GM19468 (cell line): Measurements from ENCODE around the gene NMRK2.
"Not testable (repeated sequence)": the region's sequence is repeated elsewhere in the genome, so short reads cannot be mapped to it uniquely, and the experiment has no call there.

Experiments used
- ATAC-seq: cut with Tn5 transposase; IDR thresholded peaks from one replicate; pipeline ENCODE4 v1.9.1; 2021; ENCODE audit warnings: mild to moderate bottlenecking, moderate library complexity, moderate number of reproducible peaks; ENCODE audit not compliant: unreplicated experiment; ENCODE audit errors: extremely low read depth

Gene NMRK2

DNA sequence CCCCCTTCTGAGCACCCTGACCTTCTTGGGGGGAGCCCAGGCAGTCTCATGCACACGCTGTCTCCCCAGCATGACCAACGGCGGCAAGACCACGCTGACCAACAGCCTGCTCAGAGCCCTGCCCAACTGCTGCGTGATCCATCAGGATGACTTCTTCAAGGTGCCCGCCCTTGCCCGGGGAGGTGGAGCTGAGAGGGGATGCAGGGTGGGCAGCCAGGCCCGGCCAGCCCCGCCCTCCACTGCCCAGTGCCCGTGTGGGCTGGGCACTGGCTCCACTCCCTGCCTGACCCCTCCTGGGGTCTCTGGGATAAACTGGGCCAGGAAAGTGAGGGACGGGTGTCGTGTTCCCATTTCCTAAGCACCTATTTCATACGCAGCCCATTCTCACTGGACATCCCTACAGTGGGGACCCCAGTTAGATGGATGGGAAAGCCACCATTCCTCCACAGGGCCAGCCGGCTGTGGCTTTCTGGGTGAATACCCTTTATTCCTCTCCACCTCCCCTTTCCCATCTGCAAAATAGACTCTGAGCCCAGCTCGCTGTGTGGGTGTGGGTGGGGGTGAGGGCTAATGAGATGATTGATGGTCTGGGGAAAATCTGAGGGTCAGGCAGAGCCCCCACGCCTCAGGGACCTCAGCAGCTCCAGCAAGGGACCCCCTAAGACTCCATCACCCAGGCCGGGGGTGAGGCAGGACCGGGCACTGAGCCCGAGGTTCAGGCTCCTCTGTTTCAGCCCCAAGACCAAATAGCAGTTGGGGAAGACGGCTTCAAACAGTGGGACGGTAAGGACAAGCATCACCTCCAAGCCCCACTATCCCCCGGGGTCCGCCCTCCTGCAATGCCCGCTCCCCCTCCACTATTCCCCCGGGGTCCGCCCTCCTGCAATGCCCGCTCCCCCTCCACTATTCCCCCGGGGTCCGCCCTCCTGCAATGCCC, 3.9 kb downstream of the NMRK2 start:
- no peak for ATAC-seq

GRCh38 chr19:3938300-3938950, 5.6 kb downstream of the NMRK2 start:
- ATAC-seq = not testable (repeated sequence)

GRCh38 chr19:3942790-3943409, 10.0 kb downstream of the NMRK2 start:
- ATAC-seq = no peak

- no peak for ATAC-seq
Observed at GRCh38 chr19:3944018-3944721, 11.3 kb downstream of the NMRK2 start.

GRCh38 chr19:3945838-3946237, 13.0 kb downstream of the NMRK2 start:
- ATAC-seq = no peak

GRCh38 chr19:3947316-3947933, 14.6 kb downstream of the NMRK2 start:
- not testable (repeated sequence) for ATAC-seq

DNA sequence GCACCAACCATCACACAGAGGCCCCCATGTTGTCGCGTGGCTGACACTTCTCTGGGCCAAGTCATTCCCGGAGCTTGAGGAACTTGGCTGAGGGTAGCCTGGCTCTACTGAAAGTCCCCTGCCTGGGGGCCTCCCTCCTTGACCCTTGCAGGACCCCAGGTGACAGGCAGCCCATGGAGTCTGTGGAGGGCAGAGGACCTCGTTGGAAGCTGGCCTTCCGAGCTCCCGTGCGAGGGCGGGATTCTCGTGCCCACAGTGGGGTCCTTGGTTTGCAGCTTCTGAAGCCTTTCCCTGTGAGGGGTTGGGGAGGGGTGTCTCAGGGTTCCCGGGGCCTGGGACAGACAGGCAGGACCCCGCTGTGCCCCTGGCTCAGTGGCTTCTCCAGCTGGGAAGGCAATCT, 16.4 kb downstream of the NMRK2 start:
- no peak for ATAC-seq

DNA sequence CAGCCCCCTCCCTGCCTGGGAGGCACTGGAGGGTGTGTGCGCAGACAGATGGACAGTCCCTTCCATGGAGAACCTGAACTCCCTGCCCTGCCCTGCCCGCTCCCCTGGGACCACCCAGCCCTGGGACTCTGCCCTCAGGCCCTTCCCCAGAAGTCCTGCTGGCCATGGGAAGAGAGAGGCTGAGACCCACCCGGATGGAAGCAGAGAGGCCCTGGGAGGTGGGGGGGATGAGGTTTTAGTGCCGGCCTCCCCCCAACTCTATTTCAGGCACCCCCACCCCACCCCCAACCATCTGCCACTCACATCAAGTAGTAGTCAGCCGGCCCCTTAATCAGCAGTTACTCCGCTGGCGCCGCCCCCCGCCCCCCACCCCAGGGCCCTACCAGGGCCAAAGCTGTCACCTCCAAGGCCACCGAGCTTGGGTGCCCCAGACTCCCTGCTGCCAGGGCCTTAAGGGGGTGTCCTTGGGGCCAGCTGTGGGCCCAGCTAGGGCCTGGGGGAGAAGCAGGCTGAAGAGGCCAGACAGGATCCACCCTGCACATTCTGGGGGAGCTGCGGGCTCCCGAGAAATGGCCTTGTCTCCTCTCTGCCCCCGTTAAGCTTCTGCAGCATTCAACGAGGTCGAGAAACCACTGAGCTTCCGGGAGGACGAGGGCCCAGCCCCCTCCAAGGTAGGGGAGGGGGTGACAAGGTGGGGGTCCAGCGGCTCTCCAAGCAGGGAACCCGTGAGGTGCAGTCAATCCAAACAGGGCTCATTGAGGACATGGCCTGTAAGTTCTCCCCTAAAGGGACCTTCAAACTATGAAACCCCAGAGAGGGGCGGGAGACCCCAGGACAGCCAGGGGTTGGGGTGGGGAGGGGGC, 17.4 kb downstream of the NMRK2 start:
- no peak for ATAC-seq

DNA sequence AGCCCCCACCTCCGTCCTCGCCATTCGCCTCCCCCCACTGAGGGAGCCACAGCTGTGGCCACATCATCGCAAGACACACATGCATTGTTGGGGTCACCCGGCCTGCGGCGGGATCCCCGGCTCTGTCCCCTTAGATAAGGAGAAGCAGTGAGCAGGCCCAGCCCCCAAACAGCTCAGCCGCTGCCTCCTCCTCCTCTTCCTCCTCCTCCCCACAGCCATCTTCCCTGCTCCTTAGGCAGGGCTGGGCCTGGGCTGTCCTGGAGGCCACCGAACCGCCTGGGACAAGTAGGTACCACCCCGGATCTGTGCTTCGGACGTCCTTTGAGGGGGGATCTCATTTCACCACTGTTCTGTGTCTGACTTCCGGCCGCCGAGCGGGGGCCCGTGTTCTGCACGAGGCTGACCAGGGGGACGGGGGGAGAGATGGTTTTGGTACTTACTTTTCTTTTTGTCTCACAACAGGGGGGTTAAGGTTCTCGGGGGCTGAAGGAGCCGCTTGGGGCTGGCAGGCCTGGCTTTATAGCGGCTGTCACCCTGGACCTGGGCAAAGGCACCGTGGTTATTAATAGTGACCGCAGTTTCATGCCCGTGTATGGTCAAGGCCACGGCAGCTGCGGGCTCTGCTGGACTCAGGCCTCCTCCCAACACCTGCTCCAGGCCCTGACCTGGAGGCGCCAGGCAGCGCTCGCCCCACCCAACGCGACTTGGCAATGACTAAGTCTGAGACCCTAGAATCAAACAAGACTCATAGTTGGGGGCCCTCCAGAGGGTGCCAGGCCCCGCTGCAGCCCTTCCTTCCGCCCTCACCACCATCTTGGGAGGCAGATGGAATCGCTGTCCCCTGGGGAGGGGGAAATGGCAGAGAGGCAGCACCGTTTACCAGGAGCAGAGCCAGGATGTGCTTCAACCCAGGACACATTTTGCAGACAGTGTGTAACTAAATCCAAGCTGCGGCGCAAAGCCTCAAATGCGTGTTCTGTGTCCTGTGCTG, 18.3 kb downstream of the NMRK2 start:
- ATAC-seq = no peak

DNA sequence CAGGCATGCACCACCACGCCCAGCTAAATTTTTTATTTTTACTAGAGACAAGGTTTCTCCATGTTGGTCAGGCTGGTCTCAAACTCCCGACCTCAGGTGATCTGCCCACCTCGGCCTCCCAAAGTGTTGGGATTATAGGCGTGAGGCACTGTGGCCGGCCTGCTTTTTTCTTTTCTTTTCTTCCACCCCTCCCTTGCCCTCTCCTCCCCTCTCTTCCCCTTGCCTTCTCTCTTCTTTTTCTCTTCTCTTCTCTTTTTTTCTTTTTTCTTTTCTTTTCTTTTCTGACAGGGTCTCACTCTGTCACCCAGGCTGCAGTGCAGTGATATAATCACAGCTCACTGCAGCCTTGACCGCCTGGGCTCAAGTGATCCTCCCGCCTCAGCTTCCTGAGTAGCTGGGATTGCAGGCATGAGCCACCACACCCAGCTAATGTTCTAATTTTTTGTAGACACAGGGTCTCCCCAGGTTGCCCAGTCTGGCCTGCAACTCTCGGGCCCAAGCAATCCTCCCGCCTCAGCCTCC, 19.9 kb downstream of the NMRK2 start:
- not testable (repeated sequence) for ATAC-seq

DNA sequence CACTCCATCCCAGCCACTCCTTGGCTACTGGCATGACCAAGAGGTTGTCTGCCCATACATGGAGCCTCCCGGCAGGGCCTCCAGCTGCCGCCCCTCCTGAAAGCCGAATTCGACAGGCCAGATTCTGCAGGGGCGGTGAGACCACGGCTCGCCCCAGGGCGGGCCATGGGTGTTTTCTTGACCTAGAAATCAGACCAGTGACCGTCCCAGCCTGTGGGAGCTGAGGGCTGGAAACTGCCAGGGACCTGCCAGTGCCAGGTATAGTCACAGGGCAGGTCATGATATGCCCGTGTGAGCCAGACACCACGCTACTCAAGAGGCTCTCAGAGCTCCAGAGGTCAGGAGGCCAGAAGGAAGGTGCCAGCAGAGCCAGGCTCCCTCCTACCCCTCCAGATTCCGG, 21.2 kb downstream of the NMRK2 start:
- ATAC-seq = no peak

DNA sequence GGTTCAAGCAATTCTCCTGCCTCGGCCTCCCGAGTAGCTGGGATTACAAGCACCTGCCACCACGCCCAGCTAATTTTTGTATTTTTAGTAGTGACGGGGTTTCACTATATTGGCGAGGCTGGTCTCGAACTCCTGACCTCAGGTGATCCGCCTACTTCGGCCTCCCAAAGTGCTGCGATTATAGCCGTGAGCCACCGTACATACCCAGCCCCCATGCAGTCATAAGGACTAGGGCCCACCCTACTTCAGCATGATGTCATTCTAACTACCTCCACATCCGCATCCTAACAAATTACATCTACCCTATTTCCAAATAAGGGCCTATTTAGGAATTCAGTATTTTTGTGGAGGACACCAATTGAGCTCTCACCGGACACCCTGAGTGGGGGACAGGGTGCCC, 22.4 kb downstream of the NMRK2 start:
- not testable (repeated sequence) for ATAC-seq

DNA sequence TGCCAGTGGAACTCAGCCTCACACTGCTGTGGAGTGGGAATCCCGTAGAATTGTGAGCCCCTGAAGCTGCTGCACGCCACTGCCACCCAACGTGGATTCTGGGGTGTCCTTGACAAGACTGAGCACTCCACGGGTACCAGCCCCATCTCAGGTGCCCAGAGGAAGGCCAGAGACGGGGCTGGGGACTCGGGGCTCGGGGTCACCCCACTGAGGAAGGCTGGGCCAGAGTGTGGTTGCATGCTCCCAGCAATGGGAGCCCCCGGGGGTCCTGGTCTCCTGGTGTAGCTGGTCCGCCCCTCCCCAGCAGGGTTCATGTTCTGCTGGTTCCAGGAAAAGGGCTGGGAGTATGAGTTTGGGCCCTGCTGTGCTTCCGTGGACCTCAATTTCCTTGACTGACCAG, 22.8 kb downstream of the NMRK2 start:
- no peak for ATAC-seq

- no peak for ATAC-seq
Observed at GRCh38 chr19:3958836-3959765, 26.2 kb downstream of the NMRK2 start.

DNA sequence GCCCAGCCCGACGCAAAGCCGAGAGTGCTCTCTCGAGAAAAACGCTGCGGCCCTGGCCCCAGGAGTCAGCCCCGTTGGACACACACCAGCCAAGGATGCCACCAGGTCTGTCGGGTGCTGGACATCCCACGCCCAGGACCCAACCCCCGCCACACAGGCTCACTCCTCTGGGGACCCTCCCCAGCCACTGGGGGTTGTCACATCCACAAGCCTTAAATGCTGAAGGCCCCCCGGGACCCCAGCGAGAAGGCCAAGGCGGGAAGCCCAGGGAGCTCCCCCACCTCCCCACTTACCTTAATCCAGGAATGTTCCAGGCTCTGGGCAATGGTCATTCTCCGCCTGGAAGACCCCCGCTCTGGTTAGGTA, 26.9 kb downstream of the NMRK2 start:
- ATAC-seq = no peak

- ATAC-seq = no peak
Observed at GRCh38 chr19:3961007-3961406, 28.1 kb downstream of the NMRK2 start.
